GM12878 (cell line): ENCODE results near the gene RNU6-9. TPM values are rescaled to one million over a fixed set of nuclear protein-coding genes. Genes with fewer than 3 reads are reported as not detected.
A peak's percentile ranks its signal among the peaks of the same experiment; 100 is the strongest.

ENCODE experiments used
- BCL11A ChIP-seq: IDR thresholded peaks from 2 replicates; pipeline ENCODE4 v1.6.1; 2011; ENCODE audit warnings: low read depth, low read length
- BHLHE40 ChIP-seq, 2 experiments: fragments of 450-650 bp in 1 of 2; IDR thresholded peaks; 2 replicates each; pipeline ENCODE4 v1.6.1; 2011 to 2017; ENCODE audit warnings: low read depth in 2 of 2, borderline replicate concordance in 1 of 2, improper control_type of control experiment in 1 of 2, low read length in 1 of 2, mild to moderate bottlenecking in 1 of 2
- BRCA1 ChIP-seq: IDR thresholded peaks from 2 replicates; pipeline ENCODE4 v1.6.1; 2011; ENCODE audit warnings: low read depth, low read length, improper control_type of control experiment
- CHD1 ChIP-seq: IDR thresholded peaks from 2 replicates; pipeline ENCODE4 v1.6.1; 2012; ENCODE audit warnings: low read depth, low read length, improper control_type of control experiment
- E2F4 ChIP-seq: IDR thresholded peaks from 2 replicates; pipeline ENCODE4 v1.6.1; 2012; ENCODE audit warnings: low read depth, low read length, improper control_type of control experiment
- FOXK2 ChIP-seq: fragments of 450-650 bp; IDR thresholded peaks from 2 replicates; pipeline ENCODE4 v1.6.1; 2017; ENCODE audit warnings: mild to moderate bottlenecking, moderate library complexity
- GATAD2B ChIP-seq: fragments of 450-650 bp; conservative IDR thresholded peaks from 2 replicates; pipeline ENCODE4 v1.6.1; 2017; ENCODE audit warnings: low read depth, mild to moderate bottlenecking, moderate library complexity
- IRF3 ChIP-seq: fragments of 450-650 bp; IDR thresholded peaks from 2 replicates; pipeline ENCODE4 v1.6.1; 2014; ENCODE audit warnings: mild to moderate bottlenecking
- KLF5 ChIP-seq: fragments of 450-650 bp; IDR thresholded peaks from 2 replicates; pipeline ENCODE4 v1.6.1; 2014; ENCODE audit warnings: mild to moderate bottlenecking; ENCODE audit not compliant: partially characterized antibody
- MXI1 ChIP-seq: fragments of 150-350 bp; IDR thresholded peaks from 2 replicates; pipeline ENCODE4 v1.6.1; 2011; ENCODE audit warnings: low read depth, mild to moderate bottlenecking, inconsistent platforms, low read length, improper control_type of control experiment
- SIX5 ChIP-seq: IDR thresholded peaks from 2 replicates; pipeline ENCODE4 v1.6.1; 2011; ENCODE audit warnings: mild to moderate bottlenecking, low read depth, low read length, moderate library complexity; ENCODE audit not compliant: severe bottlenecking
- TCF12 ChIP-seq: IDR thresholded peaks from 2 replicates; pipeline ENCODE4 v1.6.1; 2011; ENCODE audit warnings: low read depth, mild to moderate bottlenecking, low read length
- ZBTB33 ChIP-seq: fragments of 450-650 bp; IDR thresholded peaks from 2 replicates; pipeline ENCODE4 v1.6.1; 2017; ENCODE audit warnings: mild to moderate bottlenecking
- ZNF217 ChIP-seq: fragments of 450-650 bp; IDR thresholded peaks from 2 replicates; pipeline ENCODE4 v1.6.1; 2017; ENCODE audit warnings: antibody characterized with exemption, mild to moderate bottlenecking
- ZNF274 ChIP-seq: IDR thresholded peaks from one replicate; pipeline ENCODE4 v1.8.0; 2011; ENCODE audit not compliant: insufficient read length, insufficient read depth
- ZNF592 ChIP-seq: fragments of 450-650 bp; IDR thresholded peaks from 2 replicates; pipeline ENCODE4 v1.6.1; 2017; ENCODE audit warnings: mild to moderate bottlenecking, moderate library complexity
- ZNF687 ChIP-seq: fragments of 450-650 bp; IDR thresholded peaks from 2 replicates; pipeline ENCODE4 v1.6.1; 2017; ENCODE audit warnings: mild to moderate bottlenecking, moderate library complexity
- polyA plus RNA-seq, 11 experiments: library from polyadenylated mRNA; depleted of rRNA in 4 of 11; unstranded in 6 of 11; stranded (reverse) in 5 of 11; fragments of >200 nt; fragmentation: Nextera tagmentation in 4 of 11; fragmentation: Illumina TruSeq in 1 of 11; extraction: Ambion mirVana in 4 of 11; extraction: Trizol in 1 of 11; gene quantifications; 1 replicate in 1 of 11; 2 replicates in 10 of 11; pipeline versions ENCODE4 v1.2.1 to v1.2.3, GENCODE V29; 2011 to 2016; ENCODE audit warnings: inconsistent platforms in 2 of 11, missing spikeins in 2 of 11, low read depth in 1 of 11
- total RNA-seq, 4 experiments: library from RNA; depleted of rRNA in 3 of 4; stranded (reverse); fragments of >200 nt in 3 of 4; fragmentation: Illumina TruSeq in 1 of 4; extraction: Trizol in 1 of 4; gene quantifications; 2 replicates each; pipeline versions ENCODE4 v1.2.1 to v1.2.3, GENCODE V29; 2013 to 2021

The RNU6-9 gene
- total and polyA plus RNA-seq, 10 of the 15 experiments (the other 5 are each of a cell fraction or from before 2014, with no cell fraction given): not detected

- TF ChIP-seq ZNF687 (0 out of 2 replicates have a peak, but pooled peaks have one; percentile 43), BHLHE40 (IDR thresholded peaks at IDR 0.05; ENCODE audit: borderline replicate concordance in 1 of 2, low read depth in 2 of 2, low read length in 1 of 2) (peak; percentile 17 to 58; a peak in 1 of 4 replicates), ZNF274 (no peak), MXI1 (no peak), TCF12 (peak; percentile 57; the same call in 1 of the 2 replicates), KLF5 (no peak), FOXK2 (no peak), ZBTB33 (no peak), CHD1 (no peak), ZNF217 (no peak), ZNF592 (no peak), BRCA1 (no peak), IRF3 (no peak), GATAD2B (peak; percentile 42; the same call in 1 of the 2 replicates), BCL11A (no peak), E2F4 (no peak), SIX5 (no peak)
Measured at GRCh38 chr19:920051-920864, 27.0 kb downstream of the RNU6-9 start (continued).
